ENCODE data around the gene TFAM. TPM values are rescaled to one million over a fixed set of nuclear protein-coding genes. Genes with fewer than 3 reads are reported as not detected.
A peak's percentile ranks its signal among the peaks of the same experiment; 100 is the strongest.

The TFAM gene
- total and polyA plus RNA-seq, 4 donors = 12.5 to 22.9 (median 18.4) TPM

DNA sequence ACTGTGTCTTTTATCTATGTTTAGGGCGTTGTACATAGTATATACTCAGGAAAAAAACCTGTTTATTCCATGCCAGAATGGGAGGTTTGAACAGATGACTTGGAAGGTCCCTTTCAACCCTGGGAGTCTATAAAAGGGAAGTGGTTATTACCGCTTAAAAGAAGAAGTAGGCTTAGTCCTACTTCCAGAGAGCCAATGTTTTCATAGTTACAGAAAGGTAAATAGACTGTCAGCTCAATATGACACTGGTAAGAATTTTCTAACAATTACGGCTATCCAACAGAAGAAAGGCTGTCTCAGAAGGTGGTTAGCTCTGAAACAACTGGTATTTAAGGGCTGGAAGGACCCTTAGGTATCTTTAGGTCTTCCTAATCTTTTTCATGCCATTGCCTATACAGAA is 1.1 kb upstream of the TFAM start:
- H3K36me3 ChIP-seq (ENCODE audit: control insufficient read depth in 4 of 4, insufficient read depth in 3 of 4, low read depth in 1 of 4, low read length in 3 of 4) = peaks cover 0 to 10% (median 8%) of the 10 kb centered on the region in 4 donors
- TF ChIP-seq SP1 (IDR thresholded peaks at IDR 0.05) (no peak), RXRA (IDR thresholded peaks at IDR 0.05) (no peak), EGR1 (IDR thresholded peaks at IDR 0.05; ENCODE audit: low read depth in 2 of 2) (no peak), FOXA1 (IDR thresholded peaks at IDR 0.05) (no peak), REST (IDR thresholded peaks at IDR 0.05) (no peak), JUND (IDR thresholded peaks at IDR 0.05) (no peak), GABPA (IDR thresholded peaks at IDR 0.05 in 1 of 2, conservative IDR thresholded peaks at IDR 0.05 in 1 of 2) (no peak), HNF4G (IDR thresholded peaks at IDR 0.05) (no peak), RAD21 (IDR thresholded peaks at IDR 0.05) (no peak), NR2F2 (IDR thresholded peaks at IDR 0.05) (no peak), HNF4A (conservative IDR thresholded peaks at IDR 0.05) (no peak)
- TF ChIP-seq, protein P1, sequence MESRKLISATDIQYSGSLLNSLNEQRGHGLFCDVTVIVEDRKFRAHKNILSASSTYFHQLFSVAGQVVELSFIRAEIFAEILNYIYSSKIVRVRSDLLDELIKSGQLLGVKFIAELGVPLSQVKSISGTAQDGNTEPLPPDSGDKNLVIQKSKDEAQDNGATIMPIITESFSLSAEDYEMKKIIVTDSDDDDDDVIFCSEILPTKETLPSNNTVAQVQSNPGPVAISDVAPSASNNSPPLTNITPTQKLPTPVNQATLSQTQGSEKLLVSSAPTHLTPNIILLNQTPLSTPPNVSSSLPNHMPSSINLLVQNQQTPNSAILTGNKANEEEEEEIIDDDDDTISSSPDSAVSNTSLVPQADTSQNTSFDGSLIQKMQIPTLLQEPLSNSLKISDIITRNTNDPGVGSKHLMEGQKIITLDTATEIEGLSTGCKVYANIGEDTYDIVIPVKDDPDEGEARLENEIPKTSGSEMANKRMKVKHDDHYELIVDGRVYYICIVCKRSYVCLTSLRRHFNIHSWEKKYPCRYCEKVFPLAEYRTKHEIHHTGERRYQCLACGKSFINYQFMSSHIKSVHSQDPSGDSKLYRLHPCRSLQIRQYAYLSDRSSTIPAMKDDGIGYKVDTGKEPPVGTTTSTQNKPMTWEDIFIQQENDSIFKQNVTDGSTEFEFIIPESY (IDR thresholded peaks at IDR 0.05) = no peak
- H3K27ac ChIP-seq (ENCODE audit: low read depth in 1 of 2, low read length in 2 of 2) = peak overlapping the region; percentile 86 to 89
- WGBS = 63% methylated on average over 3 of the region's 3 CpGs
- no peak overlapping the region for H3K4me3 ChIP-seq (ENCODE audit: low read depth in 1 of 3, low read length in 3 of 3)
- H3K9ac ChIP-seq (ENCODE audit: low read depth in 1 of 2, low read length in 2 of 2) = peak overlapping the region; percentile 67 to 88
- peaks cover 2 to 20% (median 13%) of the 10 kb centered on the region in 4 donors for H3K4me1 ChIP-seq (ENCODE audit: control insufficient read depth in 4 of 4, insufficient read depth in 4 of 4, low read length in 3 of 4)
- H3K27me3 ChIP-seq (ENCODE audit: control insufficient read depth in 4 of 4, insufficient read depth in 4 of 4, low read length in 3 of 4) = no peaks in the 10 kb centered on the region
- H3K9me3 ChIP-seq (ENCODE audit: control insufficient read depth in 4 of 4, low read length in 3 of 4) = no peaks in the 10 kb centered on the region
- no peak for DNase-seq (ENCODE audit: low spot score)

- 3% methylated on average over 12 of the region's 12 CpGs for WGBS
- H3K4me1 ChIP-seq (ENCODE audit: control insufficient read depth in 4 of 4, insufficient read depth in 4 of 4, low read length in 3 of 4) = peaks cover 2 to 20% (median 13%) of the 10 kb centered on the region in 4 donors
- peak overlapping the region; percentile 86 to 89 for H3K27ac ChIP-seq (ENCODE audit: low read depth in 1 of 2, low read length in 2 of 2)
These were observed 639 bp upstream of the TFAM start for GRCh38 chr10:58384544-58384998.

More at GRCh38 chr10:58384544-58384998, 639 bp upstream of the TFAM start:
- no peak for TF ChIP-seq ATF3 (IDR thresholded peaks at IDR 0.05)
- no peak for TF ChIP-seq EGR1 (IDR thresholded peaks at IDR 0.05; ENCODE audit: low read depth in 2 of 2)
- no peak for TF ChIP-seq JUND (IDR thresholded peaks at IDR 0.05)
- TF ChIP-seq, protein P1 (IDR thresholded peaks at IDR 0.05) = no peak
- no peak for TF ChIP-seq HNF4A (conservative IDR thresholded peaks at IDR 0.05)
- TF ChIP-seq SP1 (IDR thresholded peaks at IDR 0.05) = no peak
- no peak for TF ChIP-seq GABPA (IDR thresholded peaks at IDR 0.05 in 1 of 2, conservative IDR thresholded peaks at IDR 0.05 in 1 of 2)
- no peak for TF ChIP-seq RXRA (IDR thresholded peaks at IDR 0.05)
- no peak for TF ChIP-seq FOXA1 (IDR thresholded peaks at IDR 0.05)
- TF ChIP-seq RAD21 (IDR thresholded peaks at IDR 0.05) = no peak
- no peak for TF ChIP-seq HNF4G (IDR thresholded peaks at IDR 0.05)
- TF ChIP-seq YY1 (IDR thresholded peaks at IDR 0.05) = no peak
- no peak for TF ChIP-seq FOXA2 (IDR thresholded peaks at IDR 0.05)
- Histone ChIP-seq H3K36me3 (ENCODE audit: control insufficient read depth in 4 of 4, insufficient read depth in 3 of 4, low read depth in 1 of 4, low read length in 3 of 4) (peaks cover 0 to 15% (median 13%) of the 10 kb centered on the region in 4 donors), H3K4me3 (ENCODE audit: low read depth in 1 of 3, low read length in 3 of 3) (peak overlapping the region; percentile 65 to 100 (median 77)), H3K9me3 (ENCODE audit: control insufficient read depth in 4 of 4, low read length in 3 of 4) (no peaks in the 10 kb centered on the region), H3K9ac (ENCODE audit: low read depth in 1 of 2, low read length in 2 of 2) (peak overlapping the region; percentile 67 to 88), H3K27me3 (ENCODE audit: control insufficient read depth in 4 of 4, insufficient read depth in 4 of 4, low read length in 3 of 4) (no peaks in the 10 kb centered on the region)
- DNase-seq (ENCODE audit: low spot score) = no peak

All from liver (tissue), 9 donors.